ENCODE data around the gene OR2AK2. TPM values are rescaled to one million over a fixed set of nuclear protein-coding genes. Genes with fewer than 3 reads are reported as not detected.

OR2AK2 gene
- polyA plus RNA-seq, 3 donors = not detected

DNA sequence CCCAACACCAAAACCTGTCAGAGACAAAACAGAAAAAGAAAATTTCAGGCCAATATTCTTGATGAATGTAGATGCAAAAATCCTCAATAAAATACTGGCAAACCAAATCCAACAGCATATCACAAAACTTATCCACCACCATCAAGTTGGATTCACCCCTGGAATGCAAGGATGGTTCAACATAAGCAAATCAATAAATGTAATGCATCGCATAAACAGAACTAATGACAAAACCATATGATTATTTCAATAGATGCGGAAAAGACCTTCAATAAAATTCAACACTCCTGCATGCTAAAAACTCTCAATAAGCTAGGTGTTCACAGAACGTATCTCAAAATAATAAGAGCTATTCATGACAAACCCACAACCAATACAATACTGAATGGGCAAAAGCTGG lies 44.6 kb downstream of the OR2AK2 start:
- 67 to 89% (median 81%) methylated on average over 3 of the region's 3 CpGs for WGBS, 3 donors

GRCh38 chr1:248013229-248013710 lies 48.2 kb downstream of the OR2AK2 start, which contains the start of gene OR2L5:
Gene OR2L5, plus strand, starts transcription at chr1:248013660. Its CDS starts 8,288 bp downstream, at chr1:248021948.
- no peak within 1 kb of the TSS for H3K27ac ChIP-seq (ENCODE audit: low read depth, low read length)
- WGBS, 3 donors = 78 to 93% (median 88%) methylated on average over 2 of the region's 2 CpGs

More for the DNA sequence above, 44.6 kb downstream of the OR2AK2 start:
- no peak overlapping the region for H3K27ac ChIP-seq (ENCODE audit: low read depth, low read length)

DNA sequence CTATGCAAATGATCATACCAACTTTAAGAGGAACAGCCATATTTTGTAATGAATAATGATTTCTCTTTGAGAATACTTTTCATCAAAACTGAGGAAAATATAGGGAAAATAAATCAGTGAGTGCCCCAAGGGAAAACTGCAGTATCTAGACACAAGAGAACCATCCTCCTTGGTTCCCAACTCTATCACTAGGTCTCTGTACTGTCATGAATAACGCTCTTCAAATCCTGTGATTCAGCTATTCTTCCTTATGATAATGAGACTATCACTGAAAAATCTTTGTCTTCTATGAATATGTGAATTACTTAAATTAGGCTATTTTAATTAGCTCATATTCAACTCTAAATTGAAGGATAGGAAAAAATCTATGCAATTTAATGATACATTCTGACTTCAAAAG lies 50.8 kb downstream of the OR2AK2 start:
- H3K27ac ChIP-seq (ENCODE audit: low read depth, low read length) = no peak overlapping the region
- WGBS, 3 donors = 62 to 83% (median 63%) methylated on average over 1 of the region's 1 CpG

Other genes starting within 250 kb of the OR2AK2 start
- gene OR6F1, start 248.6 kb upstream of the OR2AK2 start, polyA plus RNA-seq = not detected
- gene OR14K1, start 226.6 kb upstream of the OR2AK2 start, polyA plus RNA-seq = not detected
- gene OR14A2, start 217.1 kb upstream of the OR2AK2 start, polyA plus RNA-seq = not detected
- not detected for gene OR1C1, start 204.7 kb upstream of the OR2AK2 start, polyA plus RNA-seq
- gene OR14A16, start 141.1 kb upstream of the OR2AK2 start, polyA plus RNA-seq = not detected
- not detected for gene OR11L1, start 123.3 kb upstream of the OR2AK2 start, polyA plus RNA-seq
- under 1 TPM; 0.10 to 0.34 (median 0.11) TPM for gene TRIM58, start 108.0 kb upstream of the OR2AK2 start, polyA plus RNA-seq
- gene OR2W3, start 69.6 kb upstream of the OR2AK2 start, polyA plus RNA-seq = under 1 TPM in 1 of 3 donors, not detected in 2; 0.15 TPM
- gene OR2T8, start 45.0 kb upstream of the OR2AK2 start, polyA plus RNA-seq = not detected
- gene OR2AJ1, start 40.3 kb upstream of the OR2AK2 start, polyA plus RNA-seq = not detected
- not detected for gene OR2L8, start 16.4 kb upstream of the OR2AK2 start, polyA plus RNA-seq
- gene OR2L5, start 48.4 kb downstream of the OR2AK2 start, polyA plus RNA-seq = not detected
- not detected for gene OR2L2, start 64.8 kb downstream of the OR2AK2 start, polyA plus RNA-seq
- gene OR2L3, start 81.6 kb downstream of the OR2AK2 start, polyA plus RNA-seq = not detected
- not detected for gene OR2L13, start 130.0 kb downstream of the OR2AK2 start, polyA plus RNA-seq
- gene OR2M5, start 179.9 kb downstream of the OR2AK2 start, polyA plus RNA-seq = not detected
- gene OR2M2, start 209.6 kb downstream of the OR2AK2 start, polyA plus RNA-seq = not detected
- gene OR2M3, start 232.0 kb downstream of the OR2AK2 start, polyA plus RNA-seq = not detected

Data from adipose tissue (tissue), 3 donors.